Cortex of kidney (tissue), 1 donor: Measurements from ENCODE around the gene SKIDA1.

Source experiments
- DNase-seq: peaks from one replicate; lab custom pipeline; 2025; lab: John Stamatoyannopoulos, UW

The SKIDA1 gene

DNA sequence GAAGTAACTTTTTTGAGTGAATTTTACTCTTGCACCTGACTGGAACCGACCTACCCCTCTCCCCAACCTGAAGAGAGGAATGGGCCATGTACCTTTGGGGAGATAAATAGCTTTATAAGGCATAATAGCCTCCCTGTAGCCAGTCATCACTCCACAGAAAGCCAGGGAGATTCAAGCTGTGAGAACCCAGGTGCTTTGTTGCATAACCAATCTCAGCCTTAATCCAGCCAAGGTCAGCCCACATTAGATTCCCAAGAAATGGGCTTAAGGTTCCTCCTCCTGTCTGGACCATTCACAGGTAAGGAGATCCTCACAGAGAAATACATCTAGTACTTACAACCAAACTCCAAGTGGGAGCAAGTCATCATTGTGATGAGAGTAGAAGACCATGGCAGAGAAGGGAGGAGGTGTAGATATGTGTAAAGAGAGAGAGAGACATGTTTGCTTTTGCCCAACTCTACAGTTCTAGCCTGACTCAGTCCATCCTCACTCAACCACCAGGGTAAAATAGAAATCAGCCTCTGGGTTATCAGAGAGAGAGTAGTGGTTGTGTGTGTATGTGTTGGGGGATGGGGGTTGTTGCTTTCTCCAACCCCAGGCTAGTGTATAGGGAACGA lies 23.6 kb downstream of the SKIDA1 start:
- DNase-seq, result no peak

DNA sequence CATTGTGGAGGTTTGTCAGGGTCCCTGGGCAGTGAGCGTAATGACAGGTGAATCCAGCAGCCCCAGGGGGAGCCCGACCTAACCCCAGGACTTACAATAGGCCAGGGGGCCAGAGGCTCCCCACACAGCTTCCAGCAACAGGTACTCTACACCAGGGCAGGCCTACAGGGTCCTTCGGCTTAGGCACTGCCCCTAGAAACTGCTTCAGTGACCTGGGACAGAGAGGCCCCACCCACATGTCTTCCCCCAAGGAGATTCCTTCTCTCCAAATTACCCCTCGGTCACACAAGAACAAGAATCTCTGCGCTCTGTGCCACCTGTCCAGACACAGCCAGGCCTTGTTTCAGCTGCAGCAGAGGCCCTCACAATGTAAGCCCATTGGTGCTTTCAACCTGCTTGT lies 24.4 kb downstream of the SKIDA1 start:
- DNase-seq, result no peak

DNA sequence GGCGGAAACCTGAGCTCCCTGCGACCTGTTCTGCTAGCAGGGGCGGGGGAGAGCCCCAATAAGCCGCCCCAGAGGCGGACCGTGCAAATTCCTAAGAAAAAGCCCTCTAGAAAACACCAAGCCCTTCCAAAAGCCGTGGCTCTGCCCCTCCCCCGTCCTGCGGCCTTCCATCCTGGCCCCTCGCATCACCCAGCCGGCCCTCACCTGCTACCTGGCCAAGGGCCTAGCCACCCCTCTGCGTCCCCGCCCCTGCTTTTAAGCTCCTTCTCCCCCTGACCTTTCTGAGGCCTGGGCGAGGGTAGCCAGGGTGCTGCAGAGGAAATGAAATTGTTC lies 24.9 kb downstream of the SKIDA1 start:
- no peak for DNase-seq

DNA sequence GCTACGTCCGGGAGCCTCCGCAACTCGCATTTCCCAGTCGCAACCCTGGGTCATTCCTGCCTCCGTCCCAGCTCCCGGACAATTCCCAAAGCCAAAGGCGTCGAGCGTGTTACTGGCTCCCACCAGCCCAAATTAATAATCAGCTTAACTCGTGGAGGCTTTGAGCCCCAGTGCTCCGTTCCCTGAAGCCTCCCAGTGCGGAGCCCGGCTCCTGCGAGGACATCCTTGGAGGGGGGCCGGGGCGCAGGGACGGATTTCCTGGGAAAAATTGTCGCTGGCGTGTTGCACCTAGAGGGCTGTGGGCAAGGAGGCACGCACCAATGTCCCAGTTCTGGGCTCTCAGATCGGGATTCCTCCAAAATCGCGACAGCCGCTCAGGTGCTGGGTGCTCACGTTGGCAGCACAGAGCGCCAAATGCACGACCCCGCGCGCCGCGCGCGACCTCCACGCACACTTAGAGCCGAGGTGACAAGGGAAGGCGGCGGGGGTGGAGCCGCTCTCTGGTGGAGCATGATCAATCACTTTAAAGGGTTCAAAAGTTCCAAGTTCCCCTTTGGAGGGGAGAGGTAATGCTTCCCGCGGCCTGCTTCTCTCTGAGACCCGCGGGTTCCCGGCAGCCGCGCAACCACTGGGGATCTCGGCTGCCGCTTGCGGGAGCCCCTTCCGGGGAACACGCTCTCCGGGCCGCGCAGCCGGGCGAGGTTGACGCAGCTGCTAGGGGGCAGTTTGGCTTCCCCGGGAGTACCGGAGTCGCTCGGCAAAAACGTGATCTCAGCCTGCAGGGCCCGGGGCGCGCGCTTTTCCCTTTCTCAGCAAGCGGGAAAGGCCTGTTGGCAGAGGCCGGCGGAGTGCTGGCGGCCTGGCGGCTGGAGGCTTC lies 25.5 kb downstream of the SKIDA1 start:
- no peak for DNase-seq

DNA sequence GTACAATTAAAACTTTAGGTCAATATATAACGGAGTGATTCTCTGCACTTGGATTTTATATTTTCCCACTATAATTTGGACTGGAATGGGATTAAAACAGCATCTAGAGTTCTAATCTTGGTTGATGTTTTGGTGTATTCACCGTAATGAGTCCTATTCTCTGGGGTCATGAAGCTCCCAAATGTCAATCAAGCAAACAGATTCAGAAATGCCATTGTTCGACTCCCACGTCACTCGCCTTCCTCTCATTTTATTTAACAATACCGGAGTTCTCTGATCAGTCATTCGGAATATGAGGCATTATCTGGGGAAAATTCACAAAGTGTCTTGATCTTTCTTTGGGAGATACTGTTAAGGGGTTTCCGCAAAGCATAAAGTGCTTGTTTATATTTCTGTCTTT lies 26.5 kb downstream of the SKIDA1 start:
- no peak for DNase-seq

DNA sequence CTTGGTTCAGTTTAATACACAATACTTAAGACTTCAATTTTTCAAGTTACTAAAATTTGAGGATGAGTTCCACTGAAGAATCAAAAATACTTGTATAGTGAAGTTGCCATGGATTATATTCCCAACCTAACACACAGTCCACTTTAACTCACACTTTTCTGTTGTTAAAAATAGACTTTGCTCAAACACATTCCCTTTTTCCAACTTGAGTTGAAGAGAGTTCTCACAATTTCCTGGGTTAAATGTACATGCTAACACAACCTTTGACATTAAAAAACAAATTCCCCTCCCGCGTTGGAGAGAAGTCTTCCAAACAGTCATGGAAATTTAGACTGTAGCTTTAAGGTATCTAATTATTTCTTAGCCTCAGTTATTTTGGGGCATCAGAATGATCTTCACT lies 27.1 kb downstream of the SKIDA1 start:
- no peak for DNase-seq

DNA sequence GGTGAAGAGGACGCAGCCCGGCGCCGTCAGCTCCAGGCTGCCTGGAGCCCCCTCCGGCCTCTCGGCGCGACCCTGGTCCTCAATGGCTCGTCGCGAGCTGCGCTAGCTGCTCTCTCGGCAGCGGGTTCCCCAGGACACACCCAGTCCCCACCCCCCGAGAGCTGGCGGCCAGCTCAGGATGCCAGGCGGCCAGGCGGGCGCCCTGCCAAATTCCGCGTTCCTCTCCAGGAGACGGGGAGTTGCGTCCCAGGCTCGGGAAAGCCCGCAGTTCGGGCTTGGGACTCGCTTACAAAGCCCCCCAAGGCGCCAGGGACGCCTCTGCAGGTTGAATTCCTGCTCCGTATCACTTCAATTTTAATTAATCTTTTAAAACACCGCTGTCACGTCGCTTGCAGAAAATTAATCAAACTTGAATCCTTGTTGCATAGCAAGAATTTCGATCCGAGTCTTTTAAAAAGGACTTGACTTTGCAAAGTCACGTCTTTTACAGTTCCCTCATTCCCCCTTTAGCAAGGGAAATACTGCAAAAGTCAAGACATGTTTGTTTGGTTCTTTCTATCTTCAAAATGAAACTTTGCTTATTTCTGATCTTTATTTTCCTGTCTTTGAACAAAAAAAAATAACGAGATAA lies 28.2 kb downstream of the SKIDA1 start:
- no peak for DNase-seq

DNA sequence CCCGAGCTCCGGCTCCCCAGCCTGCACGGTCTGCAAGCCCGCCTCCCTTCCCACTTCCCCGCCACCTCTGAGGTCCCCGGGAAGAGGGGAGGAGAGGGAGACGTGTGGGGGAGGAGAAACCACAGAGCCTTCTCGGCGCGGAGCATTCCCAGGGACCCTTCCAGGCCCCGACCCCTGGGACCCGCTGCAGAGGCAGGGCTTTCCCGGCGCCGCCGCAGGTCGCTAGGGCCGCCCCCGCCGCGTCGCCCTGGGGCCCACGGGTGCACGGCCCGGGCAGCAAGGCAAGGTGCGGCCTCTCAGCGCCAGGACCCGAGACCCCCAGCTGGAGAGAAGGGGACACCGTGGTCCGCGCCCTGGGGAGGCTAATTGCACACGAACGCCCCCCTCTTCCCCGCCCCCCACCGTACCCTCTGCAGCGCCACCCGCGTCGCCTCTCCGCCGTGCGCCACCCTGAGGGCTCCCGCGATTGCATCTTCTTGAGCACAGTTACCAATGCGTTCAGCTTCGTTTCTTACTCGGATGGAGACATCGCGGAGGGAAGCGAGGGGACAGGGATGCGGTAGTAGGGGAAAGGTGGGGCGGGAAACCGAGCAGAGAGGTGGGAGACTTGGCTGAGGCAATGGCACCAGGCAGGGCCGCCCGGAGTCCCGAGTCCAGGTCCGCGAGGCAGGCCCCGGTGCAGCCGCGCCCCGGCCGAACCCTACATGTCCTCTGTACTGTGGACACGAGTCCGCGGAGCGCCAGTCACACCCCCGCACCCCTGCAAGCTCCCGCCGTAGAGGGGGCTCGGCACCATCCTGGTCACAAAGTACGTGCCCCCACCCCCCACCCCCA lies 28.9 kb downstream of the SKIDA1 start:
- DNase-seq, result no peak

DNA sequence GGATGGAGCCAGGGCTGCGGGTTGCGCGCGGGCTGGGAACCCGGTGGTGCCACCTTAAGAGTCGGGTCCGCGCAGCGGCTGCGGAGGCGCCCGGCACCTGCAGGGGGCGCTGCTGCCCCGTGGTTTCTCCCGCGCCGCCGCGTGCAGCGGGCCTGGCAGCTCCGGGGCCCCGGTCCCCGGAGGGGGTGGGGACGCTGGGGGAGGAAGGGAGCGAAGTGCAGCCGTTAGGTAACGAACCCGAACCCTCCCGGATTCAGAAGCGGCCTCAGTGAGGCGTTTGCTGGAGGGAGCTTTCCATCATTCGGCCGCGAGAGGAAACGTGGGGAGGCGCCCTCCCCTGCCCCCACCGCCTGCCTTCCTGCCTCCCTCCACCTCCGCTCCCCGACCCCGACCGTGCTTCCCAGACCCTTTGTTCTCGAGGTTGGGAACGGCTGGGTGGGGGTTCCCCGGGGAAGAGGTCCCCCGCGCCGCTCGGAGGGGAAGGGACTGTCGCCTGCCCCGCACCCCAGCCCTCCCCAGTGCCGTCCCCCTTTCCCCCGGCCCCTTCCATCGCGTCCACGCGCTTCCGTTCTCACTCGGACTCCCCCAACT lies 29.6 kb downstream of the SKIDA1 start:
- peak; percentile 45 for DNase-seq

DNA sequence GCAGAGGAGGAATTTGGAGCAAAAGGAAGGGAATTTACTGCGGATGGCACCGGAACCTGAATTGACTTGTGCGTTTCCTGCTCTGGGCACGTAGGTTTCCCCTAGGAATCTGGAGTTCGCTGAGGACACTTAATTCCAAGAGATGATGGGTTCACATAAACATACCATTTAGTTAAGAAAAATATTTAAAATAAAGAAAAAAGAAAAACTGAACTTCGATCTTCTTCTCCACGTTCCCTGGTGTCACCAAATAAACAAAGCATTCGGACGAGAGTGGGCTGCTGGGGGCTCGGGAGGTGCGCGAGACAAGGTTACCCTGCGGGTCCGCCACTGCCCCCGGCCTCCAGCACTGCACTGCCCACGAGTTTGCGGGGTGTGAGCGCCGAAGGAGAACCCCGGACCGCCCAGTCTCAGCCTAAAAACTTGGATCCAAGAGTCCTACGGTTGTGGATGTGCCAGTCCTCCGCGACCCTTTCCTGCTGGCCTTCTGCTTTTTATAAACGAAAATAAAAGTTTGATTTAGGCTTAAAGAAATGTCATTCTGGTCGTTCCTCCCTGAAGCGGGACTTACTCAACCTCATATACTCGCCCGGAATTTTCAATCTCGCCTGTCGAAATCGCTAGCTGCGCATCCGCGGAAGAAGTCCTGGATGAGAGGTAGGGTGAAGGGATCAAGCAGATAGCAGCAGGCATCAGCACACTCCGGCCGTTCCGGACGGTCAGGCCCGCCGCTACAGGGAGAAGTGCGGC lies 30.3 kb downstream of the SKIDA1 start:
- no peak for DNase-seq

DNA sequence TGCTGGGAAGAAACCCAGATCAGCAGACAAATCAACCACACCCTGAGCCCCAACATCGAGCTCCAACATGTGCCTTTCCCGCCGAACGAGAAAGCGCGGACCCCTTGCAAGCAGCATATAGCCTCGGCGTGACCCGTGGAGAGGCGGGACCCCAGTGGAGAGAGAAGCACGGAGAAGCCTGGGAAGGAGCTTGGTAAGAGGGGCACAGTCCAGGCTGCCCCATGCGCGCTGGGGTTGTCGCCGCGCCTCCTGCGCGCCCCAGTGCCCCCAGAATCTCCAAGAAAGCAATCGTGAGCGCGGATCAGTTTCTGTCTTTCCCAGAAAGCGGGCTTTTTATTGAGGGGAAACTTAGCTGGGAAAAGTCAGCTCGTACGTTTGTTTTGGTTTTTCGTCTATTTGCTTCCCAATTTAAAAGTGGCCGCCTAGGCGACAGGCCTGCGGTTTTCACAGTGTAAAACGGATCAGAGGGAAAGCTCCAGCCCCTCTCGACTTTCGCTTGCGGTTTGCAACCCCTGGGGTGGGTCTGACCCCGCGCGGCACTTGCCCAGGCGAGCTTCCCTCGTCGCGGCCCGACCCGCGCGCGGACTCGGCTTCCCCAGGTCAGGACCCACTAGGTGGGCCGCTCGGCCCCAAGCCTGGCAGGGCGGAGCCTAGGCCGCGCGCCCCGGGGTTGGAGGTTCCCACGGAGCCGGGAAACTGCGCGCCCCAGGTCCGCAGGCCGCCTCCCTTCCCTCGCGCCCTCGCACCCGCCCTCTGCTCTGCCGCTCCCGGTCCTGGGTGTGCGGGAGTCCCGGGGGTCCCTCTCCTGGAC lies 31.1 kb downstream of the SKIDA1 start:
- no peak for DNase-seq

DNA sequence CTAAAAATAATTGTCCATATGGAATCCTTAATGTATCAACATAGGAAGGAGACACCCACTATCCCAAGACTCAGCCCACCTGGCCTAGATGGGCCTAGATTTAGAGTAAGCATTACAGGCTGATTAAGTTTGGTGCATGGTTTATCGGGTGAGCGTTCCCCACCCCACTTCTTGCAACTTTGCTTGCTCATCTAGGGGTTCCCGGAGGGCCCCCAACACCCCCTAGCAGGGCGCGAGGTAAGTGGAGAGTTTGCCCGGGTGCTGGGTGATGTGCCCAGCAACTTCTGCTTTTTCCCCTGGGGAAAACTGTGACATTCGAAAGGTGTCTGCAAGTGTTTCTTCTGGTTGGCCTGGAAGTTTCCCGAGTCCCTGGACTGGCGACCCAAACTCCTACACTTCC lies 31.7 kb downstream of the SKIDA1 start:
- no peak for DNase-seq

DNA sequence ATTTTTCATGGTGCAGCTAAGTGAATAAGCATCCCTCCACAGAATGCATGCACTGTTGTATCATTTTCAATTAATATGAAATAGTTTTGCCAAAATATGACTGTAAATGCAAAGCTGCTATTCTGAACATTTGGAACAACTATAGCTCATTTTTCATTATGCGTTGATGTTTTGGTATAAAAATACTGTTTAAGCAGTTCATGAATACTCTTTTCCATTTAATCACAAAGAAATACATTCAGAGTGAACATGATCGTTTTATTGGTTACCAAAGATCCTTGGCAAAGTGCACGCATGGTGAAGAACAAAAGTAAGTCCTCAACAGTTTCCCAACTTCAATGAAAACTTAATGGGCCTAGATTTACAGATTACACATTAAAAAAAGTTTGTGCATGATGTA lies 33.1 kb downstream of the SKIDA1 start:
- DNase-seq, result no peak

DNA sequence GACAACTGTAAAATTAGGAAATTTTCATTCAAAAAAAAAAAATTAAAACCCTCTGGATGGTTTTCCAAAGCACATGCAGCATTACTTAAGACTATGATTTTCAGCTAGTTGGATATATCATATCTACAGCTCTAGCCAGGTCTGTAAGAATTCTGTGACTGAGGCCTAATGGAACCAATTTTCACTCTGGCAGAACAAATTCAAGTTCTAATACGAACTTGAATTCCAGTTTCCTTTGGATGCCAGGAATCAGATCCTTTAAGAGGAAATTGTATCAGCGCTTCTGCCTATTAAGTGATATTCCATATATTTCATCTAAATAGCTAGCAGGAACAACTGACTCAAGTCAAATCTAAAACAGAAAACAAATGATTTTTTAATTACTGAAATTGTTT lies 34.8 kb downstream of the SKIDA1 start:
- DNase-seq, result no peak

DNA sequence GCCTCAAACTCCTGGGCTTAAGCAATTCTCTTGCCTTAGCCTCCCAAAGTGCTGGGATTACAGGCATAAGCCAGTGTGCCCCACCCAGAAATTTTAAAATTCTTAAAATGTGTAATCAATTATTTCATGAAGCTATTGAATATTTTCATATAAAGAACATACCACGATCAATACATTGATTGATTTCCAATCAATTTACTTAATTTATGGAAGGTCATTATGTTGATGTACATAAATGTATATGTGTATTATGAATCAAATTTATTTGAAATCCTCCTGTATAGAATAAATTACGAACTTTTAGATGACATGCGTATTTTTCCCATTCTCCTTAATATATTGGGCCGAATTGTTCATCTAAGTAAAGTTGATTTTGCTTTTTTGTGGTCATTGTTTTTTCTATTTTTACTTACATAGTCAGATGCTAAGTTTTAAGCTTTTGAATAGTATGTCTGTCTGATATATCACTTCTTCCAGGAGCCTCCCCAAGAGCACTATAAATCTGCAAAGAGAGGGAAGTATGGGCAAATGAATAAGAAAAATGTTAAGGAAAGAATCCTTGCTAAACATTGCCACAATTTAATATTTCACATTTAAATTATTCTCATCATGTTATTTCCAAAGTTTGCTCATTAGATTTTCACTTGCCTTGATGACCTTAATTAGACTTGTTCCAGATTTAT lies 35.3 kb downstream of the SKIDA1 start:
- DNase-seq, result no peak

DNA sequence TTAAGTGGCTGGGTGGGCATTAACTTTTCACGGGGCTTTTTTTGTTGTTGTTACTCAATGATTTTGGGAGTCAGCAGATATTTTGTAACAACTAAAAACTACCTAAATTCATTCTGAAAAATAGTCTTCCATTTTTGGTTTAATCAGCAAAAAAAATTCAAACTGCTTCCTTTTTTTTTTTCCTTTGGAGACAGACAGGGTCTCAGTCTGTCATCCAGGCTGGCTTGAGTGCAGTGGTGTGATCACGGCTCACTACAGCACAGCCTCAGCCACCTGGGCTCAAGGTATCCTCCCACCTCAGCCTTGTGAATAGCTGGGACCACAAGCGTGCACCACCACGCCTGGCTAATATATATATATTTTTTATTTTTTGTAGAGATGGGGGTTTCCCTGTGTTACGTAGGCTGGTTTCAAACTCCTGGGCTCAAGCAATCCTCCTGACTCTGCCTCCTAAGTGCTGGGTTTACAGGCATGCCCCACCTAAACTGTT lies 36.5 kb downstream of the SKIDA1 start:
- DNase-seq, result no peak

DNA sequence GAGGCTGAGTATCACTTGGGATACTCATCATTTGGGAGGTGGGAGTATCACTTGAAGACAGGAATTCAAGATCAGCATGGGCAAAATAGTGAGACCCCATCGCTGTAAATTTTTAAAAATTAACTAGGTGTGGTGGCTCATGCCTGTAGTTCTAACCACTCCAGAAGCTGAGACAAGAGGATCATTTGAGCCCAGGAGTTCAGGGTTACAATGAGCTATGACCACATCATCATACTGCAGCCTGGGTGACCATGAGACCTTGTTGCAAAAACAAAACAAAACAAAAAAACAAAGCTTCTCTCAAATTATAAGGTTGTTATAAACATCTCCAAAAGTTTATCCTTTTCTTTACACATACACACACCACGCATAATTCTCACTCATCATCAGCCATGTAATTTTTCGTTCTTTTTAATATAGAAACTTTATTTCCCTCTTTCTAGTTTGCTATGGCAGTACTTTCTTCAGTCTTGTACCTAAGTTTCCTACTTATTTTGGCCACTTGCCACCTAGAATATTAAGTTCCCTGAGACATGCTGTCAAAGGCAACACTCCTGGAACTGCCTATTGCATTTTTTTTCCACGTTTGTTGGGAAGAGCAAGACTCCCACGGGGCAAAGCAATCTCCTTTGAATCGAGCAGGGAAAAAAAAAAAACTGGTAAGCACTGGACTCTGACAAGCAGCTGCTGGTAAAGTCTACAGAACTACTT lies 37.1 kb downstream of the SKIDA1 start:
- no peak for DNase-seq

DNA sequence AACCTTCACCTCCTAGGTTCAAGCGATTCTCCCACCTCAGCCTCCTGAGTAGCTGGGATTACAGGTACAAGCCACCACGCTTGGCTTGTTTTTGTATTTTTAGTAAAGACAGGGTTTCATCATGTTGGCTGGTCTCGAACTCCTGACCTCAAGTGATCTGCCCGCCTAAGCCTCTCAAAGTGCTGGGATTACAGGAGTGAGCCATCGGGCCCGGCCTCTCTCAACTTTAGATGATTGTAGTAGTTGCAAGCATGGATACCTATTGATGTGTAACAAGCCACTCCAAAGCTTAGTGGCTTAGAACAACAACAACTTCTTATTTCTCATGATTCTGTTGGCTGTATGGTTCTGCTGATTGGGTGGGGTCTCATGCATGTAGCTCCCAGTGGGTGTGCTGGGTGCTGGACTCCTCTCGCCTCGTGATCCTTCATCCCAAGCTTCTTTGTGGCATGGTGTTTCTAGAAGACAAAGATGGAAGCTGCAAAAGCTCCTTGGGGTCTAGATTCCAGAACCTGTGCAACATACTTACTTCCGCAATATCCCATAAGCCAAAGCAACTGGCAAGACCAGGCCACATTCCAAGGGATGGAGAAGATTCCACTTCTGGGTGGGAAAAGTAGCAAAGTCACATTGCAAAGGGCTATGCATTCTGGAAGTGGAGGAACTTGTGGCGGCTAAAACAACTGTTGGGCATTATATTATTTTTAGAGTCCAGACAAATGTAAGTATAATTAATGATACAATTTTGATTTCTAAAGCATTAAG lies 37.9 kb downstream of the SKIDA1 start:
- DNase-seq, result no peak
